ENCODE results near the gene FLT1. TPM values are rescaled to one million over a fixed set of nuclear protein-coding genes. Genes with fewer than 3 reads are reported as not detected.

The FLT1 gene
- total RNA-seq, 3 donors from 2014 or later, result 14.7 to 29.0 (median 18.8) TPM

GRCh38 chr13:28283600-28283999 lies 211.3 kb downstream of the FLT1 start:
- H3K9me3 Mint-ChIP-seq, result no peaks in the 10 kb centered on the region
- no peaks in the 10 kb centered on the region for H3K27me3 Mint-ChIP-seq (ENCODE audit: low read depth)
- peaks cover 53% of the 10 kb centered on the region for H3K36me3 Mint-ChIP-seq (ENCODE audit: insufficient read depth)
- no peak for ATAC-seq
- DNase-seq, result no peak
- H3K4me3 Mint-ChIP-seq, result no peak overlapping the region
- no peaks in the 10 kb centered on the region for H3K4me1 Mint-ChIP-seq (ENCODE audit: low read depth)

GRCh38 chr13:28282451-28282850 lies 212.5 kb downstream of the FLT1 start:
- ATAC-seq (no peak), DNase-seq (no peak)
- Mint-ChIP-seq H3K27me3 (ENCODE audit: low read depth) (no peaks in the 10 kb centered on the region), H3K9me3 (no peaks in the 10 kb centered on the region), H3K4me1 (ENCODE audit: low read depth) (no peaks in the 10 kb centered on the region), H3K36me3 (ENCODE audit: insufficient read depth) (peaks cover 50% of the 10 kb centered on the region), H3K4me3 (no peak overlapping the region)

GRCh38 chr13:28273919-28274318 lies 221.0 kb downstream of the FLT1 start:
- Mint-ChIP-seq H3K4me1 (ENCODE audit: low read depth) (no peaks in the 10 kb centered on the region), H3K9me3 (no peaks in the 10 kb centered on the region), H3K27me3 (ENCODE audit: low read depth) (no peaks in the 10 kb centered on the region), H3K36me3 (ENCODE audit: insufficient read depth) (peaks cover 30% of the 10 kb centered on the region), H3K4me3 (no peak overlapping the region)
- no peak for ATAC-seq
- no peak for DNase-seq

DNA sequence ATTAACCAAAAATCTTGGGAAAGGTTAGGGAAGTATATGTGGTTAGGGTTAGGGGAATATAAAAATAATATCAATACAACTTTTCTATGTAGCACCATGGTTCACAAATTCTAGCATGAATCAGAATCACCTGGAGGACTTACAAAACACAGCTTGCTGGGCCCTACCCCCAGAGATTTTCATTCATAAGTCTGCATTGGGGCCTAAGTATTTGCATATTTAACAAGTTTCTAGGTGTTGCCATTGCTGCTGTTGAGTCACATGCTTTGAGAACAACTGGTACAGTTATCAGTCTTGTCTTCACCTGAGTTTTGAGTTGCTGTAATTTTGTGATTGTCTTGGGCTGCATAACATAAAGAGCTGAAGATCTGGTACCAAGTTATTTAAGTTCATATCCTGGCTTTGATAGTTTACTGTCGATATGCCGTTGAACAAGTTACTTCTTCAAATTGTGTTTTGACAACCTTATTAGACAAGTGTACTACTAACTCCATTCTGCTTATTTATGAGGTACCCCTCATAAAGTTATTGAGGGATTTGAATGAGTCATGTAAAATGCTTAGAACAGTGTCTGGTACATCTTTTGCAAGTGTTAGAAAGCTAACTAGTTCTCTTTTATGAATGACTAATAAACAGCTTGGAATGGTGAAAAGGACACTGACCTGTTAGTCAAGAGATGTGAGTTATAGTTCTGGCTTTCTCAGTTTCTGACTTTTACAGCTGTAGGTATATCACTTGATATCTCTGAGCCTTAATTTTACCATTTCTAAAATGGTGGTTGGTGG lies 223.7 kb downstream of the FLT1 start:
- Mint-ChIP-seq H3K4me1 (ENCODE audit: low read depth) (peaks cover 10% of the 10 kb centered on the region), H3K27me3 (ENCODE audit: low read depth) (no peaks in the 10 kb centered on the region), H3K9me3 (peaks cover 5% of the 10 kb centered on the region), H3K4me3 (no peak overlapping the region), H3K36me3 (ENCODE audit: insufficient read depth) (peaks cover 33% of the 10 kb centered on the region)
- no peak for ATAC-seq
- no peak for DNase-seq

DNA sequence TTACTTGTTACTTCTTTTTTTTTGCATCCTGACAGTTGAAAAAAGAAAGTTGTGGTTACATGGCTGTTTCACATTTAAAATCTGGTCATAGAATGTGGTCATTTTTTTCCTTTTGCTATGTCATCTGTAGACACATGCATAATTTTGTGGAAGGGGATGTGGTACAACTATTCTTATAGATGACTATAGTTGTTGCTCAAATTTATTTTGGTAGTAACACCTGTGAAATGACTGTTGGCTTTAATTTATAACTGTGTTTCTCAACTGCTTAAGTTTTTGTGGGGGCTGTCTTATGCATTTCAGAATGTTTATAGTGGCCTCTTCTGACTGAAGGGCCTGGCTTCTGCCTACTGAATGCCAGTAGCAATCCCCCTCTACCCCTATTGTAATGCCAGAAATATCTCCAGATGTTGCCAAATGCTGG lies 226.1 kb downstream of the FLT1 start:
- ATAC-seq, result peak; percentile 91 to 92
- H3K36me3 Mint-ChIP-seq (ENCODE audit: insufficient read depth), result peaks cover 32% of the 10 kb centered on the region
- peaks cover 10% of the 10 kb centered on the region for H3K4me1 Mint-ChIP-seq (ENCODE audit: low read depth)
- no peak overlapping the region for H3K4me3 Mint-ChIP-seq
- peaks cover 5% of the 10 kb centered on the region for H3K9me3 Mint-ChIP-seq
- H3K27me3 Mint-ChIP-seq (ENCODE audit: low read depth), result no peaks in the 10 kb centered on the region
- DNase-seq, result no peak

GRCh38 chr13:28267497-28267896 lies 227.4 kb downstream of the FLT1 start:
- H3K27me3 Mint-ChIP-seq (ENCODE audit: low read depth), result no peaks in the 10 kb centered on the region
- peaks cover 39% of the 10 kb centered on the region for H3K36me3 Mint-ChIP-seq (ENCODE audit: insufficient read depth)
- peak; percentile 28 to 30 for ATAC-seq
- H3K4me3 Mint-ChIP-seq, result no peak overlapping the region
- DNase-seq, result no peak
- H3K4me1 Mint-ChIP-seq (ENCODE audit: low read depth), result peaks cover 10% of the 10 kb centered on the region
- peaks cover 5% of the 10 kb centered on the region for H3K9me3 Mint-ChIP-seq

DNA sequence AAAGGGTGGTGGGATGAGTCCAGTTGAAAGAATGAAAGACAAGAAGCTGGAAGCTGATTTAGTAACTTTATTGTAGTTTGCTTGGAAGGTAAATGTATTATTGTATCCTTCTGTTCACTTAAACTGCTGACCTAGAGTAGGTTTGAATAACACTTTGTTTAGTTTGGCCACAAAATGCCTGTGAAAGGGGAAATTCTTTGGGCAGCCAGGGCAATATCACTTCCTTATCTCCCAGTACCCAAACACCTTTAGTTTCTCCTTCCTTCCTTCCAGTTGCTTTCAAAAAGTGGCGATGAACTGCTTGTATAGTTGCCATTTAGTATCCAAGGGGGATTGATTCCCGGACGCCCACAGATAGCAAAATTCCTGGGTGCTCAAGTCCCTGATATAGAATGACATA lies 236.5 kb downstream of the FLT1 start:
- Mint-ChIP-seq H3K36me3 (ENCODE audit: insufficient read depth) (peaks cover 32% of the 10 kb centered on the region), H3K4me1 (ENCODE audit: low read depth) (peaks cover 11% of the 10 kb centered on the region), H3K27me3 (ENCODE audit: low read depth) (no peaks in the 10 kb centered on the region), H3K4me3 (no peak overlapping the region), H3K9me3 (no peaks in the 10 kb centered on the region)
- no peak for ATAC-seq
- no peak for DNase-seq

DNA sequence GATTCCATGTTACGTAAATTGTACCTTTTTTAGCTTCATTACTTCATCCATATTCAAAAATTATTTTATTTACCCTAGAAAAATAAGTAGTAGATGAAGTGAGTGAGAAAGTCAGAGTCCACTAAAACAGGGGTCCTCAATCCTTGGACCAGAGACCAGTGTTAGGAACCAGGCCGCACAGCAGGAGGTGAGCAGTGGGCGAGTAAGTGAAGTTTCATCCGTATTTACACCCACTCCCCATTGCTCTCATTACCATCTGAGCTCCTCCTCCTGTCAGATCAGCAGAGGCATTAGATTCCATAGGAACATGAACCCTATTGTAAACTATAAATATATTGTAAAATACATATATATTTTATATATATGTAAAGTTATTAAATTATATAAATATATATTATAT lies 237.6 kb downstream of the FLT1 start:
- peaks cover 24% of the 10 kb centered on the region for H3K36me3 Mint-ChIP-seq (ENCODE audit: insufficient read depth)
- DNase-seq (no peak), ATAC-seq (no peak)
- H3K4me1 Mint-ChIP-seq (ENCODE audit: low read depth), result peaks cover 14% of the 10 kb centered on the region
- no peaks in the 10 kb centered on the region for H3K9me3 Mint-ChIP-seq
- no peaks in the 10 kb centered on the region for H3K27me3 Mint-ChIP-seq (ENCODE audit: low read depth)
- no peak overlapping the region for H3K4me3 Mint-ChIP-seq

- Mint-ChIP-seq H3K4me3 (no peak overlapping the region), H3K27me3 (ENCODE audit: low read depth) (no peaks in the 10 kb centered on the region), H3K4me1 (ENCODE audit: low read depth) (peaks cover 46% of the 10 kb centered on the region), H3K9me3 (no peaks in the 10 kb centered on the region), H3K36me3 (ENCODE audit: insufficient read depth) (peaks cover 40% of the 10 kb centered on the region)
- DNase-seq, result no peak
- no peak for ATAC-seq
These were observed 242.4 kb downstream of the FLT1 start for GRCh38 chr13:28252547-28252946.

DNA sequence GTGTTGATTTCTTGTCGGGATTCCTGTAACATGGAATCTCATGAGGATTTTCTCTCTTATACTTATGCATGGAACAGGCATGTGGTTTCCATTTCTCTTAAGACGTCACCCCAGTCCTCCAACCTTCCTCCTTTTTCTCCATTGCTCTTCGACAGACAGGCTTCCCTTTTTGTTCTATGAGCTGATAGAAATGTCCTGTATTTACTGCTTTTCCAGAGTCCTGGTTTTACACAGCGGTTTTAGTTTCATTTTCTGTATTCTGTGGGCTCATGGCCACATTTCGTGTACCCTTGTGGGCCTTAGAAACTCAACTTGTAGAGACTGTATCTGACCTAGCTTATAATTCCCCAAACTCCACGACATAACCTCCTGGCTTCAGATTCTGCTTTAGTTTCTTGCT lies 243.5 kb downstream of the FLT1 start:
- Mint-ChIP-seq H3K4me1 (ENCODE audit: low read depth) (peaks cover 56% of the 10 kb centered on the region), H3K9me3 (no peaks in the 10 kb centered on the region), H3K4me3 (no peak overlapping the region), H3K27me3 (ENCODE audit: low read depth) (no peaks in the 10 kb centered on the region), H3K36me3 (ENCODE audit: insufficient read depth) (peaks cover 41% of the 10 kb centered on the region)
- DNase-seq, result no peak
- no peak for ATAC-seq

DNA sequence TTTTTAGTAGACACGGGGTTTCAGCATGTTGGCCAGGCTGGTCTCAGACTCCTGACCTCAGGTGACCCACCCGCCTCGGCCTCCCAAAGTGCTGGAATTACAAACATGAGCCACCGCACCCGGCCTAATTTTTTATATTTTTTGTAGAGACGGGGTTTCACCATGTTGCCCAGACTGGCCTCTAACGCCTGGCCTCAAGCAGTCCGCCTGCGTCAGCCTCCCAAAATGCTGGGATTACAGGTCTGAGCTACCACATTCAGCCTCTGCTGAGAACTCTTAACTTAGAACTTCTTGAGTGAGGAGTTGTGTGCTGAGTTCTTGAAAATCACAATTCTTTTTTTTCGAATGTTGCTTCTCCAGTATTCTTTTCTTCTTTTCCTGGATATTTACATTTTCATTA lies 244.4 kb downstream of the FLT1 start:
- H3K9me3 Mint-ChIP-seq, result no peaks in the 10 kb centered on the region
- peaks cover 43% of the 10 kb centered on the region for H3K36me3 Mint-ChIP-seq (ENCODE audit: insufficient read depth)
- DNase-seq, result no peak
- no peak overlapping the region for H3K4me3 Mint-ChIP-seq
- no peaks in the 10 kb centered on the region for H3K27me3 Mint-ChIP-seq (ENCODE audit: low read depth)
- peaks cover 65% of the 10 kb centered on the region for H3K4me1 Mint-ChIP-seq (ENCODE audit: low read depth)
- ATAC-seq, result no peak

Other genes starting within 250 kb of the FLT1 start
- 100 to 1,000 TPM; 164 to 177 (median 170) TPM for gene POMP, start 164.0 kb upstream of the FLT1 start, total RNA-seq
- gene SLC46A3, start 223.8 kb upstream of the FLT1 start, total RNA-seq, result 1 to 10 TPM; 3.3 to 3.5 (median 3.5) TPM